Right lobe of liver (tissue), 6 donors: ENCODE data around the gene IL33. TPM values are rescaled to one million over a fixed set of nuclear protein-coding genes. Genes with fewer than 3 reads are reported as not detected.
A peak's percentile ranks its signal among the peaks of the same experiment; 100 is the strongest.

Experiments
- ATAC-seq, 4 donors: fragments of 200-7000 bp; cut with Tn5 transposase; one replicate each; pipeline ENCODE4 v1.9.1; 2020; ENCODE audit warnings: mild to moderate bottlenecking in 4 of 4, moderate library complexity in 4 of 4
- DNase-seq, 3 donors: peaks; one replicate each; pipeline ENCODE4 v3.0.0-alpha.2; 2020
- H3K27ac ChIP-seq, 3 donors: fragments of 200-600 bp; one replicate each; pipeline ENCODE4 v1.8.0; 2022
- H3K27me3 ChIP-seq, 2 donors: fragments of 200-600 bp; one replicate each; pipeline ENCODE4 v1.8.0; 2022
- H3K36me3 ChIP-seq, 4 donors: fragments of 200-600 bp; sonication (generic) in 1 of 4; one replicate each; pipeline versions ENCODE4 v1.5.1 to v1.8.0; 2017 to 2022; ENCODE audit warnings: control low read depth in 1 of 4
- H3K4me1 ChIP-seq, 4 donors: fragments of 200-600 bp; sonication (generic) in 1 of 4; one replicate each; pipeline versions ENCODE4 v1.5.1 to v1.8.0; 2017 to 2022; ENCODE audit warnings: control low read depth in 1 of 4
- H3K4me3 ChIP-seq, 3 donors: fragments of 200-600 bp; one replicate each; pipeline ENCODE4 v1.8.0; 2022
- H3K9me3 ChIP-seq, 4 donors: fragments of 200-600 bp; sonication (generic) in 1 of 4; one replicate each; pipeline versions ENCODE4 v1.5.1 to v1.8.0; 2017 to 2022; ENCODE audit warnings: control low read depth in 1 of 4
- POLR2A ChIP-seq: fragments of 450-650 bp; IDR thresholded peaks from one replicate; pipeline ENCODE4 v1.6.1; 2017; ENCODE audit warnings: antibody characterized with exemption, mild to moderate bottlenecking
- WGBS: methylation state at CpG from one replicate; pipeline ENCODE4 v1.1.6; 2018; ENCODE audit warnings: low coverage, low lambda C conversion rate; ENCODE audit not compliant: insufficient coverage; ENCODE audit errors: missing lambda C conversion rate; 5-methylcytosine and 5-hydroxymethylcytosine counted together
- intact Hi-C, 2 donors: fragments of 100-400 bp; cut with DNase I; formaldehyde crosslinking; loops; one replicate each; pipeline versions ENCODE4 v1.11.2 to v1.14.1; 2022
- total RNA-seq, 6 experiments: library from RNA; depleted of rRNA in 2 of 6; stranded (reverse); fragments of >200 nt in 2 of 6; fragmentation: NEBNext Ultra II Directional in 3 of 6; extraction: Animal tissue kit (Norgen Biotek cat#: 25700) in 3 of 6; gene quantifications; one replicate each; pipeline versions ENCODE4 v1.1.0 to v1.2.4, GENCODE V29; 2016 to 2023
- TF ChIP-seq, protein P1 (sequence below), 4 donors: fragments of 200-600 bp in 3 of 4; fragments of 450-650 bp in 1 of 4; IDR thresholded peaks; one replicate each; pipeline versions ENCODE4 v1.5.1 to v1.8.0; 2016 to 2022; ENCODE audit warnings: antibody characterized with exemption in 4 of 4, mild to moderate bottlenecking in 2 of 4
- donor health status: DM: no; HTN: yes; CAD: no.
- donor health status: DM: no; HTN: no; CAD: no.
- donor health status: DM: no; HTN: no; CAD: no.
- donor health status: DM: no; HTN: yes; CAD: no.
- donor health status: DM: no; HTN: yes; CAD: no.

Gene IL33
- total RNA-seq, 6 experiments from 2014 or later: 8.4 to 34.1 (median 10.6) TPM

DNA sequence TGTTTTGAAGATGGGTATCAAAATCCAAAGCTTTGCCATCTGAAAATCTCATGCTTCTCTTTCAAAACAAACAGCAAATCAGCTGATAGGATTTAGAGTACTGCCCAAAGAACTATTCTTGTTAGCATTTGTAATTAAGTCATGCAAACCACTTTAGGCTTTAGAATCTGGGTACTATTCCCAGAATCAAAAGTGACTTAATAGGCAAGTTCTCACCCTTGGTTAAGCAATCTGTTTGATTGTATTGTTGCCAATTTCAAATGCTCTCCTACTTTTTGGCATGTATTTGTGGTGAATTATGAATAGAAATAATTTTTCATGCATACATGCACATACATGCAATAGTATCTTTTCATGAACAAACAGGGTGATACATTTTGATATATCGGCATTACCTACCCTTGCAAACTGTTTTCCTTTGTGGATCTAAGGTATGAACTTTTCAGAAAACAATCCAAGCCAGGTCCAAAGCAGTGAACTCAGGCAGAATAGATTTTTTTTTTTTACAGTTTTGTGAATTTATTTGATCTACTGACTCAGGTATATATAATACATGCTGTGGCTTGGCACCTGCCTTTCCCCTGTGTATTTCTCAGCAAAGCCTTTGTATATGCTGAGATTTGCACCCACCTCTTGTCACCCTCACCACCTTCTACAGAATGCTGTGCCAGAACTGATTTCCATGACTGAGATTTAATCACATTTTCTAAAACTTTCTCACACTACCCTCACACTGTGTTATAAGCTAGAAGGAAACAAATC is 9.0 kb downstream of the IL33 start:
- Histone ChIP-seq H3K27me3 (no peaks in the 10 kb centered on the region), H3K36me3 (no peaks in the 10 kb centered on the region), H3K9me3 (no peaks in the 10 kb centered on the region), H3K4me1 (no peaks in the 10 kb centered on the region), H3K4me3 (no peak overlapping the region), H3K27ac (no peak overlapping the region)
- ATAC-seq (peak in 1 of 4 donors; percentile 21), DNase-seq (no peak)
- TF ChIP-seq POLR2A: no peak
- TF ChIP-seq, protein P1, sequence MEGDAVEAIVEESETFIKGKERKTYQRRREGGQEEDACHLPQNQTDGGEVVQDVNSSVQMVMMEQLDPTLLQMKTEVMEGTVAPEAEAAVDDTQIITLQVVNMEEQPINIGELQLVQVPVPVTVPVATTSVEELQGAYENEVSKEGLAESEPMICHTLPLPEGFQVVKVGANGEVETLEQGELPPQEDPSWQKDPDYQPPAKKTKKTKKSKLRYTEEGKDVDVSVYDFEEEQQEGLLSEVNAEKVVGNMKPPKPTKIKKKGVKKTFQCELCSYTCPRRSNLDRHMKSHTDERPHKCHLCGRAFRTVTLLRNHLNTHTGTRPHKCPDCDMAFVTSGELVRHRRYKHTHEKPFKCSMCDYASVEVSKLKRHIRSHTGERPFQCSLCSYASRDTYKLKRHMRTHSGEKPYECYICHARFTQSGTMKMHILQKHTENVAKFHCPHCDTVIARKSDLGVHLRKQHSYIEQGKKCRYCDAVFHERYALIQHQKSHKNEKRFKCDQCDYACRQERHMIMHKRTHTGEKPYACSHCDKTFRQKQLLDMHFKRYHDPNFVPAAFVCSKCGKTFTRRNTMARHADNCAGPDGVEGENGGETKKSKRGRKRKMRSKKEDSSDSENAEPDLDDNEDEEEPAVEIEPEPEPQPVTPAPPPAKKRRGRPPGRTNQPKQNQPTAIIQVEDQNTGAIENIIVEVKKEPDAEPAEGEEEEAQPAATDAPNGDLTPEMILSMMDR (IDR thresholded peaks at IDR 0.05): no peak
- intact Hi-C loops: no loop called here
- 100% methylated on average over 1 of the region's 1 CpG for WGBS

DNA sequence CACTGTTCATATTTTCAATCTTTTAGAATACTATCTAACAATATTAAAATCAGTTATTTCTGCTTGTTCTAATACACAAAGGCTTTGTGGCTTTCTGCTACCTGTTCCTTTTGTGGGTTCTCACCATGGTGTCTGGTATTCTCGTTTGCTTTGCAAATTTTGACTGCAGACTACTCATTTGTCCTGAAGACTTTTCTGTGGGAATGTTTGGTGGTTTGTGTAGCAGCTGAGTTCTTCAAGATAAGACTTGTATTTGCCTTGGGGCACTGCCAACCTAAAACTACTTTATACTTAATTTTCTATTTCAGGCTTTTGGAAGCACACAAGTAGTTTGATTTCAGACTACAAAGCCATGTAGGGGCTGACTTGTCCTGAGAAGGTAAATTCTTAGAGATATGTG is 11.1 kb downstream of the IL33 start:
- no peak for ATAC-seq
- Histone ChIP-seq H3K27ac (no peak overlapping the region), H3K9me3 (no peaks in the 10 kb centered on the region), H3K27me3 (no peaks in the 10 kb centered on the region), H3K4me3 (no peak overlapping the region), H3K4me1 (no peaks in the 10 kb centered on the region), H3K36me3 (no peaks in the 10 kb centered on the region)
- WGBS: 0% methylated on average over 1 of the region's 1 CpG
- intact Hi-C loops: no loop called here
- no peak for TF ChIP-seq POLR2A
- TF ChIP-seq, protein P1 (IDR thresholded peaks at IDR 0.05): no peak
- no peak for DNase-seq

DNA sequence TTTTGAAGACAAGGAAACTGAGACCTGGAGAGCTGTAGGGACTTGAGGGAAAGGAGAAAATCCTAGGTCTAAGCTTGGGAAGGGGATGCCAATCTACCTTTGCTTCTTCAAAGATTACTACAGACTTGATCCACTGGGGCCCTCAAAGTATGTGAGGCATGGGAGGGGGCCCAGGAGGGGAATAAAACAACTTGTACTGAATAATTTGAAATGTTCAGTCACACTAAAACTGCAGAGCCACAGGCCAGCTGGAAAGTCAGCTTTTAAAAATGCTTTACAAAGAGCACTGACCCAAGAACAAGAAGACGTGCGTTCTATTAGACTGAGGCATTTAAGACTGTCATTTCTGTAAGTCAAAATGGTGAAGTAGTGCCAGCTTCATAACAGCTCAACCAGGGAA is 13.6 kb downstream of the IL33 start:
- ATAC-seq: no peak

DNA sequence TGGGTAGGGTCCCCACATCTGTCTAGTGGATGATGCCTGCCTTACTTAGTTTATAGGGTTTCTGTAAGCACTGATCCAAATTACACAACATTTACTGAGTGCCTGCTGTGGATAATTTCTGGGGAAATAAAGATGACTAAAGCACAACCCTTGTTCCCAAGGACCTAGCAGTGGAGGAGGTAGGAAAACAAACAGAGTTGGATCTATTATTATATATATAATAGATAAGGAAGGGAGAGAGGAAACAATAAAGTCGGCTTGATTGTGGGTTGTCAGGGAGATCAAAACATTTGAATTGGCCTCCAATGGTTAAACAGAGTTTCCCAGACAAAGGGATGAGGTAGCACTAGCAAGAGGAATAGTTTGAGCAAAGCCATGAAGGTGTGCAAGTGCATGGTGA is 14.0 kb downstream of the IL33 start:
- Histone ChIP-seq H3K27ac (no peak overlapping the region), H3K27me3 (no peaks in the 10 kb centered on the region), H3K4me3 (no peak overlapping the region), H3K36me3 (no peaks in the 10 kb centered on the region), H3K9me3 (no peaks in the 10 kb centered on the region), H3K4me1 (no peaks in the 10 kb centered on the region)
- 28% methylated on average over 1 of the region's 1 CpG for WGBS
- TF ChIP-seq, protein P1 (IDR thresholded peaks at IDR 0.05): no peak
- no peak for TF ChIP-seq POLR2A
- intact Hi-C loops: no loop called here
- ATAC-seq: peak in 1 of 4 donors; percentile 16
- DNase-seq: no peak

More for the DNA sequence above, 13.6 kb downstream of the IL33 start:
- H3K27me3 ChIP-seq: no peaks in the 10 kb centered on the region
- TF ChIP-seq, protein P1 (IDR thresholded peaks at IDR 0.05): no peak
- TF ChIP-seq POLR2A: no peak
- H3K4me1 ChIP-seq: no peaks in the 10 kb centered on the region
- no peak overlapping the region for H3K4me3 ChIP-seq
- H3K9me3 ChIP-seq: no peaks in the 10 kb centered on the region
- DNase-seq: no peak
- no peaks in the 10 kb centered on the region for H3K36me3 ChIP-seq
- intact Hi-C loops: no loop called here
- WGBS: 87% methylated on average over 2 of the region's 2 CpGs
- H3K27ac ChIP-seq: no peak overlapping the region
